Activated CD4-positive, alpha-beta T cell treated with anti-CD3 and anti-CD28 coated beads for 48 hours (primary cell): Measurements from ENCODE around the gene SLC22A14.

Experiments
- DNase-seq: peaks from one replicate; pipeline ENCODE4 v3.0.0-alpha.2; 2020

SLC22A14 gene

DNA sequence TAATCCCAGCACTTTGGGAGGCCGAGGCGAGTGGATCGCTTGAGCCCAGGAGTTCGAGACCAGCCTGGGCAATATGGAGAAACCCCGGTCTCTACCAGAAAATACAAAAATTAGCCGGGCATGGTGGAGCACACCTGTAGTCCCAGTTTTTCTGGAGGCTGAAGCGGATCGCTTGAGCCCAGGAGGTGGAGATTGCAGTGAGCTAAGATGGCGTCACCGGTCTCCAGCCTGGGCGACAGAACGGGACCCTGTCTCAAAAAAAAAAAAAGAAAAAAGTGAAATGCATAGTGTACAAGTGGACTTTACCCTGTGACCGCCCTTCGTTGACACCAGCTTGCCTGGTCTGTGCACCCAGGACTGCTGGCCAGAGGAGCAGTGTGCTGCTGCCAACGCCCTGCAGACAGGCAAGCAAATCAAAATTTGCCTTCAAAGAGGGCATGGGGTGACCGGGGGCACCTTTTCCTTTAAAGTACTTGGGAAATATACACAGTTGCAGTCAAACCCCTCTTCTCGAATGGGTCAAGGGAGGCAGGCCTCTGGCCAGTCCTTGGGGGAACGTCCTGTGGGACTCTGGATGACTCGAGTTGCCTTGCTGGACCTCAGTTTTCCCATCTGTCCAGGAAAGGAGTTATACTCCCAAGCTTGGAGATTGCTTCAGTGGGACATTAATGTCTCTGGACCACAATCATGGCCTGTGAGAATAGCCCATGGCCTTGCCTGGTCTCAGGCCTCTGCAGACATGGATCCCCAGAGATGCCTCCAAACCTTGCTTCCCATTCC, 65.5 kb downstream of the SLC22A14 start:
- no peak for DNase-seq

DNA sequence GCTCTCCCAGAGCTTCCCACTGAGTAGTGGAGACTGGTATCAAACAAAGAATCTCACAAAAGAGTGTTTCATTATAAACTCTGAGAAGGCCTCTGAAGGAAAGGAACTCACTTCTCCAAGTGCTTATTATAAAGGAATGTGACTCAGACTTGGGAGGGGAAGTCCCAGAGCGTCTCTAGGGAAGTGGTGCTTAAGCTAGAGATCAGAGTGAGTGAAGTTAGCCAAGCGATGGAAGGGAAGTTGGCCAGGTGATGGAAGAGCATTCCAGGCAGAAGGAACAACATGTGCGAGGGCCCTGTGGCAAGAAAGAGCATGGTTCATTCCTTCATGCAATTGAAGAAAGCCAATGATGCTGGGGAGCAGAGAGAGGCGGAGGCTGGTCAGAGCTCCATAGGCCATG, 66.8 kb downstream of the SLC22A14 start:
- no peak for DNase-seq

DNA sequence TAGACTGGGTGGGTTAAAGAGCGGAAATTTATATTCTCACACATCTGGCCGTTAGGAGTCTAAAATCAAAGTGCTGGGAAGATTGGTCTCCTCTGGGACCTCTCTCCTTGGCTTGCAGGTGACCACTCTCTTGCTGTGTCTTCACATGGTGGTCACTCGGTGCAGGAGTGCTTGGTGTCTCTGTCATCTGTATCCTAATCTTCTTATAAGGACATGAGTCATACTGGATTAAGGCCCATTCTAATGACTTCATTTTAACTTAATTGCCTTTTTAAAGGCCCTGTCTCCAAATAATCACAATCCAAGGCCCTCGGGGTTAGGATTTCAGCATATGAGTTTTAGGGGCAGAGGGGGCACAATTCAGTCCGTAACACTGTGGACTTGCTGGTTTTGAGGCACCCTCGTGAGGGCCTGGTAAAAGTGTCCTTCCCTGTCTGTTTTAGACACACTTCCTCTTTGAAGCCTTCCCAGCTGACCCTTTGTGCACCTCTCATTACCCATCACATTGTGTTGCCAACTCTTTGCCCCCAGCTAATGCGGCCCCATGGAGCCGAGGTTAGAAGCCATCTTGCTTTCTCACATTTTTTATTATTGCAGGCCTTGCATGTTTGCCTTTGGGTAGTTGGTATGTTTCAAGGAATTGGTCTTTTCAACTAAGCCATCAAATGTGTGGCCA, 67.7 kb downstream of the SLC22A14 start:
- DNase-seq: no peak

DNA sequence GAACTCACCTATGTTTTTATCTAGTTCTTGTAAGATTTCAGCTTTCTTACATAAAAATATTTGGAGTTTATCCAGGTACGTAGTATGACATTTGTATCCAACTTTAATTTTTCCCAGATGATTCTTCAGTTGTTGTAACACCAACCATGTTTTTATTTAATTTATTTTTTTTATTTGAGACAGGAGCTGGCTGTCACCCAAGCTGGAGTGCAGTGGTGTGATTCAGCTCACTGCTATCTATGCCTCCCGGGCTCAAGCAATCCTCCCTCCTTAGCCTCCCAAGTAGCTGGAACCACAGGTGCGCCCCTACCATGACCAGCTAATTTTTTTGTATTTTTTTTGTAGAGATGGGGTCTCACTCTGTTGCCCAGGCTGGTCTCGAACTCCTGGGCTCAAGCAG, 71.1 kb downstream of the SLC22A14 start:
- DNase-seq: no peak

DNA sequence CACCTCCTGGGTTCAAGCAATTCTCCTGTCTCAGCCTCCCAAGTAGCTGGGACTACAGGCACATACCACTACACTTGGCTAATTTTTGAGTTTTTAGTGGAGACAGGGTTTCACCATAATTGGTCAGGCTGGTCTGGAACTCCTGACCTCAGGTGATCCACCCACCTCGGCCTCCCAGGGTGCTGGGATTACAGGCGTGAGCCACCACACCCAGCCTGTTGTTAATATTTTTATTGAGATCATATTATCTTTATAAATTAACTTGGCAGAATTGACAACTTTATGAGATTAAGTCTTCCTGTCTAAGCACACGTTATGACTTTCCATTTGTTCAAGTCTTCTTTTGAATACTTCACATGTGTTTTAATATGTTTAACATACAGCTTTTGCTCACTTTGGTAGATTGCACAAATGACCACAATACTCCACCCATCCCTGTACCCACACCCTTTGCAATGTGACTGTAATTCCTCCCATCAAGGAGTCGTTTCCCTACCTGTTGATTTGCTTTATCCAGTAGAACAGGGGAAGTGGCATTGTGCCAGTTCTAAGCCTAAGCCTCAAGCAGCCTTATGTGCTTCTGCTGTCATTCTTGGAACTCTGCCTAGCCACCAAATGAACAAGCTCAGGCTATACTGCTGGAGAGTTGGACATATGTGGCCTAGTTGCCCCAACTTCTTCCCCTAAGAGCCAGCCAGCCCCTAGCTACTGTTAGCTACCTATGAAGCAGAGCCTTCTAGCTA, 72.7 kb downstream of the SLC22A14 start:
- no peak for DNase-seq

DNA sequence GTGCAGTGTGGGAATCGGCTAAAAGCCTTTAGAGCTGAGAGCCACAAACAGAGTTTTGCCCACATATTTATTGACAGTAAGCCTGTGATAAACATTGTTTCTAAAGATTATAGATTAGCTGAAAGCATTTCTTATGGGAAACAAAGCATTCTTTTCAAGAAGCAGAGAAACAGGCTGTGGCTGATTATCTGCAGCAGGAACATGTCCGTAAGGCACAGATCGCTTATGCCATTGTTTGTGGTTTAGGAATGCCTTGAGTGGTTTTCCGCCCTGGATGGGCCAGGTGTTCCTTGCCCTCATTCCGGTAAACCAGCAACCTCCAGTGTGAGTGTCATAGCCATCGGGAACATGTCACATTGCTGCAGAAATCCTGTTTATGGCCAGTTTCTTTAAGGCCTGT, 76.9 kb downstream of the SLC22A14 start:
- no peak for DNase-seq

DNA sequence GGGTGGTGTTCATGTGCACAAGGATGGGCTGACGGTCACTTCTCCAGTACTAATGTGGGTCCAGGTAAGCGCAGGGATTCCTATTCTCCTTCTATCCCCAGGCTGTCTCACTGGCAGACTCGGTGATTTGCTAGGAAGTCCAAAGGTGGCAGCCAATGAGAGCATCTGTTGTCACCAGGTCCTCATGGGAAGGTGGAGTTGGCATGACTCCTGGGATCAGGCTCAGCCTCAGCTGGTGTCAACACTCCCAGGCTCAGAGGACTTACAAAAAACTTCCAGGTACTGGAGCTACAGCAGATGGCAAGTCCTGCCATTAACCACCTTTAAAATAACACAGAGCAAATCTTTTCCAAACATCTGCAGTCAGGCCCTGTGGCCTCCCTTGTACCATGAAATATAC, 78.3 kb downstream of the SLC22A14 start:
- no peak for DNase-seq

DNA sequence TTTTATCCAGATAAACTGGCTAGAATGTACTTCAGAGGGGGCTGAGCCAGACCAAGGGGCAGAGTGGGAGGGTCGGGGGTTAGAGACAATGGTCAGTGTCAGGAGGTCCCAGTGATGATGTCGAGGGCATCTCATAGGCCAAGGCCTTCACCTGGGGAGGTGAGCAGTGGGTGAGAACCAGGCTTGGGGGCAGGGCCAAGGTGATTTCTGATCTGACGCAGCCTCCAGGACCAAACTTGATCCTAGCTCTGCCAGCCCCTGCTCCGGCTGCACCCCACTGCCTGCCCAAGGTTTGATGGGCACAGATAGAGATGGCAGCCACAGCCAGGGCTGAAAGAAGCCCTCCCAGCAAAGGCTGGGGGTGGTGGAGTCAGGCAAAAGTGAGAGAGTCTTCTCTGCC, 79.4 kb downstream of the SLC22A14 start:
- DNase-seq: no peak

DNA sequence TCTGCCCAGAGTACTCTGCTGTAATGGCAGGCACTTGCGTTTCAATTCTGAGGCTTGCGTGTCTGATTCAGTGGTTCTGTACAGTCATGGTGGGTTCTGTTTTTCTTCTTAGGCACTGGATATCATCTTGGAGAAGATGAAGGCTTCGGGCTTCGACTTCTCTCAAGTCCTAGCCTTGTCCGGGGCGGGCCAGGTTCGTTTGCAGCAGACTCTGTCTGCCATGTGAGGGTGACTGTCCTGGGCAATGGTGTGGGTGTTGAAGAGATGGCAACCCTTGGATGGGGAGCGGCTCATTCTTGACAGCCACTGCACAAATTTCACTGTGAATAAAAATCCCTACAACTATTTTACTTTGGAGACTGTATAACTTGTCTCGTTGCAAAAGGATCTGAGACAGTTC, 80.7 kb downstream of the SLC22A14 start:
- DNase-seq: no peak

DNA sequence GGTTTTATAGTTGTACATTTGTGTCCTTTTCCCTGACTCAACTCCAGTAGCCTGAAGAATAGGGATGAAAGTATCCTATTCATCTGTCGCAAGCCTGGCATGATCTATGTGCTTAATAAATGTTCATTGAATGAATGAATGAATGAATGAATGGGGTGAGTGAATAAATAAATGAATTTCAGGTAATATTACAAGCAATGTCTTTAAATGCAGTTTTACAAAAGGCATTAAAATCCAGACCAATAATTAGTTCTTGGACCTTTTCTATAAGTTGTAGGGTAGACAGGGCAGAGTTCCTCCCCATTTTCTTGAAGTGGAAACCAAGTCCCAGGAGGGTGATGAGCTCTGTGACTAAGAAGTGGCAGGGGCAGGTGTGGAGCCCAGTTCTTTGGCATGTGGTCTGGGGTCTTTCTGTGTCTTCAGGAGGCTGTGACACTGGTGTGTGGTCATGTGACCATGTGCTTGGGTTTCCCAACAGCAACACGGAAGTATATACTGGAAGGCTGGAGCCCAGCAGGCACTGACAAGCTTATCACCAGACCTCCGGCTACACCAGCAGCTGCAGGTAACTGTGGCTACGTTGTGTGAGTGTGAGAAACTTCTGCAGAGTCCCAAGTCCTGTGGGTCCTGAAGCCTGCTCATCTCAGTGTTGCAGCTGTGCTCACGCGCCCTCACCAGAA, 82.8 kb downstream of the SLC22A14 start:
- no peak for DNase-seq

DNA sequence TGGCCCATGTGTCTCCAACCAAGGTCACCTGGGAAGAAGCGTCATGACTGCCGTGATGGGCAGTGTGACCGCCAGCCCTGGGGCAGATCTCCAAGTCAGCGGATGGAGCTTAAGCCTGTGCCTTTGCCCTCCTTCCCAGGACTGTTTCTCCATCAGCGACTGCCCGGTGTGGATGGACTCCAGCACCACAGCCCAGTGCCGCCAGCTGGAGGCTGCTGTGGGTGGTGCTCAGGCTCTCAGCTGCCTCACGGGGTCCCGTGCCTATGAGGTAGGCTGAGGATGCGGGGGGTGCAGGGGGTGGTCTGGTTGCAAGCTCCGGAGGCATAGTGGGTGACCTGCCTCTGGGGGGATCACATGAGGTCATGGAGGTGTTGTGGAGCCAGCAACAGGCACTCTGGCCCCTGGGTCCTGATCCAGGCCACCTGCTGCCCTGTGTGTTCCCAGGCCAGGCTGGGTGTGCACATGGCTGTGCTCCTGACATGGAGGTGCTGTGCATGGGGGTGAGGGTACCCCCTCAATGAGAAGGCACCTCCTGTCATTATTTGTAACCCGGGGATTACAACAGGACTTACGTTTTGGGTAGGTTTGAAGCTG, 83.5 kb downstream of the SLC22A14 start:
- DNase-seq: no peak

DNA sequence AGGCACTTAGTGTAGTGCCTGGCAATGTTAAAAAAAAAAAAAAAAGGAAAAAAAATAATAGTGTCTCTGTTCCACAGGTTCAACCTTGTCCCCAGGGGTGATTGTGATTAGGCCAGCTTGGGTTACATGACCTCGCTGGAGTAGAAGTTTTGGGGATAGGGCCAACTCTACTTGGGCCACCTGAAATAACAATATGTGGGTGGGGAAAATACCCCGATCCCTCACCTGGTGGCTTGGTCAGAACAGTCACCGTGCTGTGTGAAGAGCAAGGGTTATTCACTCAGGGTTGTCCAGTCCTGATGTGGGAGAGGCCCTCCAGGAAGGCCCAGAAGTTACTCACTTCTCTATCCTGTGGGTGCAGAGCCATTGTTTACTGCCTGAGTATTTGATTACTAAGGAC, 84.0 kb downstream of the SLC22A14 start:
- DNase-seq: no peak

DNA sequence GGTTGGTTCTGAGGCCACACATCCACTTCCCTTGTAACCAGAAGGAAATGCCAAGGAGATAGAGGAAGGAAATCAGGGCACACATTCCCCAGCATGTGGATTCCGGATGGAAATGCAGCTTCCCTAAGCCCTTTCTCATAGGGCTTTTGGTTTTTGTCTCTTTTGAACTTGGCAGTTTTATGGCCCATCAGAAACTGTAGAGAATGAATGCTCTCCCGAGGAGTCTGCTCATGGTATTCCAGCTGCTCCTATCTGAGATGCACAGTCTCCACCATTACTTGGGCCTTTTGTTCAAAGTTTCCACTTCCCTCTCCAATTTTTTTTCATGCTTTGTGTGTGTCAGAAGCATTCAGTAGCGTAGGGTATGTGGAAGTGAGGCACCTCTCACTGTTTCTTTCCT, 85.7 kb downstream of the SLC22A14 start:
- no peak for DNase-seq
